GM21717 (cell line): ENCODE data around the gene CCDC13.

Source experiments
- ATAC-seq: cut with Tn5 transposase; IDR thresholded peaks from one replicate; pipeline ENCODE4 v1.9.1; 2021; ENCODE audit warnings: mild to moderate bottlenecking, moderate library complexity; ENCODE audit not compliant: unreplicated experiment

Gene CCDC13

DNA sequence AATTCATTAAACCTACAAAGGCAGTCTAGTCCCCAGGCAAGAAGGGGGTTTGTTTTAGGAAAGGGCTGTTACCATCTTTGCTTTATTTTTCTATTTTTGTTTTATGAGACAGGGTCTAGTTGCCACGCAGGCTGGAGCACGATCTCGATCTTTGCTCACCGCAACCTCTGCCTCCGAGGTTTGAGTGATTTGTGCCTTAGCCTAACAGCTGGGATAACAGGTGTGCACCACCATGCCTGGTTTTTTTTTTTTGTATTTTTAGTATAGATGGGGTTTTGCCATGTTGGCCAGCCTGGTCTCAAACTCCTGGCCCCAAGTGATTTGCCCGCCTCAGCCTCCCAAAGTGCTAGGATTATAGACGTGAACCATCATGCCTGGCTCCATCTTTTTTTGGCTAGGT is 26.3 kb upstream of the CCDC13 start:
- no peak for ATAC-seq

DNA sequence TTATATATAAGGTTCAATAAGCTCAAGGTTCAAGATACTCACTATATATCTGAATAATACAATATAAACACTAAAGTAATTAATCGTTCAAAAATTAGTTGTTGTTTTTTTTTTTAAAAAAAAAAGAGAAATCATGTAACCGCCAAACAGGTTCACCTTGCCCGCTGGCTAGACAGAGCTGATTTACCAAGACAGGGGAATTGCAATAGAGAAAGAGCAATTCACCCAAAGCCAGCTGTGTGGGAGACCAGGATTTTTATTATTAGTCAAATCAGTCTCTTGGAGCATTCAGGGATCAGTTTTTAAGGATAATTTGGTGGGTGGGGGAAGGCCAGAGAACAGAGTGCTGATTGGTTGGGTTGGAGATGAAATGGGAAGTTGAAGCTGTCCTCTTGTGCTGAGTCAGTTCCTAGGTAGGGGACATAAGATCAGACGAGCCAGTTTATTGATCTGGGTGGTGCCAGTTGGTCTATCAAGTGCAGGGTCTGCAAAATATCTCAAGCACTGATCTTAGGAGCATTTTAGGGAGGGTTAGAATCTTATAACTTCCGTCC is 23.4 kb upstream of the CCDC13 start:
- ATAC-seq: no peak

DNA sequence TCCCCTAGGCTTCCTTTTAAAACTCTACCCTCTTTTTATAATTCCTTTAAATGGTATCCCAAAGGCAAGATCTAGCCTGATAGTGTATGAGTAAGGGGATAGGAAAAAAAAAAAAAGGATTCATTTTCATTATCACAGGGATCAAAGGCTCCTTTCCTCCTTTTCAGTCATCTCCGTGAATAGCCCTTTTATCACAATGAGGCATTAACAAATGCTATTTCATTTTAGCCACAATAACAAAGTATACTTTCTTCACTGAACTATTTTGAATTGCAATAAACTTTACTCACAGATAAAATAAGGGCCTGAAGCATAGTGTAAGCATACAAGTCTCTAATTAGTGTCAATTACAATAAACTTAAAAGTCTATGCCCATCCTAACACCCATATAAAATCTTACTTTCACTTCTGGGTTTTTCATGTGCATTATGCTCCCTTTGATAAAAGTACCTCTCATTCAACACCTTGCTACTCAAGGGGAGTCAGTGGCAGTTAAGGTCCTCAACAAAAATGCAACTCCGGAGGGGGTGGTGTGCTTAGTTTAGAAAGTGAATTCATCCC is 22.6 kb upstream of the CCDC13 start:
- ATAC-seq: no peak

DNA sequence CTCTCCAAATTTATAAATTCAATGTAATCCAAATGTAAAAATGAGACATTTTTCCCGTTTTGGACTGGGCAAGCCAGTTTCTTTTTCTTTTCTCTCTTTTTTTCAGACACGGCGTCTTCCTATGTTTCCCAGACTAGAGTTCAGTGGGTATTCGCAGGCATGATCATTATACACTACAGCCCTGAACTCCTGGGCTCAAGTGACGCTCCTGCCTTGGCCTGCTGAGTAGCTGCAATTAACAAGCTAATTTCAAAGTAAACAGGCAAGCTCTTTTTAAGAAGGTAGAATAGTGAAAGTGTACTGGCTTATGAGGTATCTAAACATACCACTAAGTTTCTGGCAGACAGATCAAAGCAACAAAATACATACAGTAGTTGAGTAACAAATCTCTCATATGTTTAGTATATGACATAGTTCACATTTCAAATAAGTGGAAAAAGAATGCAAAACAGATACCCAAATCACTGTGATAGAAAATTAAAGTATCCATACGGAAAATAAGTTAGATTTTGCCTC is 17.7 kb upstream of the CCDC13 start:
- no peak for ATAC-seq

DNA sequence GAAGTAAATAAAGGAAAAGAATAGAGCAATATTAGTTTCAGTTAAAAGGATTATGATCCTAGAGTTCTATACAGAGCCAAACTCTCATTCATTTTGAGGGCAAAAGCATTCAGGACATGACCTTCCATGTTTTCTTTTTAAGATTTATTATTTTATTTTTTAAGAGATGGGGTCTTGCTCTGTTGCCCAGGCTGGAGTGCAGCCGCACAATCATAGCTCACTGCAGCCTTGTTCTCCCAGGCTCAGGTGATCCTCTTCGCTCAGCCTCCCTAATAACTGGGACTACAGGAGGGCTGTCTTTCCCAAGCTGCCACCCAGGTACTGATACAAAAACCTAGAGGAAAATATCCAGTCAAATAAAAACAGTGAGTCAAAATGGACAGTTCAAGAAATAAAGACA is 13.6 kb upstream of the CCDC13 start:
- ATAC-seq: no peak

DNA sequence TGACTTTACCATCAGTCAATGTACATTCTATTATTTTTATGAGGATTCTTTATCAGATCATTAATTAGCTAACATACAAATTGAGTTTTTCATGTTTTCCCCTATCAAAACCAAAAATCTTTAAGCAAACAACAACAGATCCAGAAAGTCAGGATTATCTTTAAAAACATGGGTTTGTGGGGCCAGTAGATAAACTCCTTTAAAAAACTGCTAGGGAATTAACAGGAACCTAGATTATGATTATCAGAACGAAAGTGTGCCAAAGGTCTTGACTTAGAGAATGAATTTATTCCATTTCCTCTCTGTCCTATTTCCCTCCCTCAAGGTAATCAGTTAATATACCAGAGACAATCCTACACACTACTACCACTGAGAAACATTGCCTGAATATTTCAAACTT is 13.2 kb upstream of the CCDC13 start:
- ATAC-seq: no peak

DNA sequence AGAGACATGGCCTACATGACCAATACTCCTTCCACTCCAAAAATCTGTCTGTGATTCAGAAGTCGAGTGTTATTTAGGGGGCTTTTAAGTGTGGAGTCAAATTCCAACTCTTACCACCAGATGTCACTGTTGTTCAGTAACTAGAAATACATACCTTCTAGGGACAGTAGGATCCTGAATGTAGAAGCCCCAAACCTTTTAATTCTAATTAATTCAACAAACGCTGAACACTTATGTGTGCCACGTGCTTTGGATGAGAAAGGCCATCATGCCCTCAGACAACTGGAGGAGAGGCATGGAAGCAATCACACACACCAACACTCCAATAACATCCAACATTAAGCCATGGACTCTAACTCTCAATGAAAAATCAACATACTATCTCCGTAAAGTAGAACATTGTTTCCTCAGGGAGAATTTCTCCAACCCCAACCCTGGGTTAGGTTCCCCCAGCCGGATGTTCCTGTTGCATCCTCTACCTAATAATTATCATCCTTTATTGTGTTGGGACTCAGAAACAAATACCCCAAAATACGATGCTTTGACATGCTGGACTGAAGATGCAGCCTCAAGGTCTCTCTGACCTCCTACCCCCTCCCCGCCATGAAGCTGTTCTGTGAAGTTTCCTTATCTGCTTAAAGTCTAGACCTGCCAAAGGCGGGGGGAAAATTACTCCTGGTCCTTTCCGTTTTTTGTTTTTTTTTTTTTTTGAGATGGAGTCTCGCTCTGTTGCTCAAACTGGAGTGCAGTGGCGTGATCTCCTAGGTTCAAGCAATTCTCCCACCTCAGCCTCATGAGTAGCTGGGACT is 8.0 kb upstream of the CCDC13 start:
- no peak for ATAC-seq

DNA sequence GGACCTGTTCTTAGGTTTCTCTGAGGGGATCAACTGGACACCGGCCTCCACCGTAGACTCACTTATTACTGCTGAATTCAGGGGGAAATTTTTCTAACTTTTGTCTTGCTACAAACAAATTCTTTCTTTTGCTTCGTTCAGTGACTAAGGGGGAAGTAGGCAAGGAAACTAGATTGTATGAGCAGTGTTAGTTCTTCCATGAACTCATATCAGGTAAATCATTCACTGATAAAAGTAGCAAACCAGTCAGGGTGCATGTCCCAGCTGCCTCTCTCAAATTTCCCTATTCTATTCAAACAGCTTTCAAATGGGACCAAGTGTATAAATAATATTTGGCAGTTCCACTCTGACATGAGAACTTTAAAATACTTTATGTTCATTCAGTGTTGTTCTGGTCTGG is 7.3 kb upstream of the CCDC13 start:
- no peak for ATAC-seq

DNA sequence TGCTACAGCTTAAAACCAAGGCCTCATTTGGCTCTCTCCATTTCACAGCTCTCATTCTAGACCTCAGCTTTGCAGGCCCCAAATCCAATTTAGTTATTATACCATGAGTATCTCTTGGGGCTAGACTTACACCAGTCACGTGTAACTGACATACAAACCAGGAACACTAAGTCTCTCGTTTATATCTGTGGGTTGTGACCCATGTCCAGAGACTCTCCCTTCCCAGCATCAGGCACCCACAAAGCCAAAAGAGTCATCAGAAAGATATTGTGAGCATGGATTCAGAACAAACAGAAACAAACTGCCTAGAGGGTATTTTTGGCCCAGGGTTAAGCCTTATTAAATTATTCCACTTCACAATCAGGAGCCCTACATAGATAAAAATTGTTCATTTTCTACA is 5.6 kb upstream of the CCDC13 start:
- no peak for ATAC-seq

DNA sequence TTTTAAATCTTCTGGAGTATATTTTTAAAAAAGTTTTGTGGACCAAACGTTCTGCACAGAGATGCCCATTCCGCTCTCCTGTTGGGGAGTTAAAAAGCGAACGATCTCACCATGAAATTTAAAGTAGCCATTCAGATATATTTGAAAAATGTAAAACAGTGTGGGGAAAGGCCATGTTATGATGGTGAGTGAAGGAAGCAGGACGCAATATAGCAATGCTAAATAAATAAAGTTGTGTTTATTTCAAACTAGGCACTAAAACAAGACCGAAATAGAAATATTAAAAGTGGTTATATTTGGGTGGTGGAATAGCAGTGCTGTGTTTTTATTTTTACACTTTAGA is 327 bp upstream of the CCDC13 start:
- peak; percentile 13 for ATAC-seq

DNA sequence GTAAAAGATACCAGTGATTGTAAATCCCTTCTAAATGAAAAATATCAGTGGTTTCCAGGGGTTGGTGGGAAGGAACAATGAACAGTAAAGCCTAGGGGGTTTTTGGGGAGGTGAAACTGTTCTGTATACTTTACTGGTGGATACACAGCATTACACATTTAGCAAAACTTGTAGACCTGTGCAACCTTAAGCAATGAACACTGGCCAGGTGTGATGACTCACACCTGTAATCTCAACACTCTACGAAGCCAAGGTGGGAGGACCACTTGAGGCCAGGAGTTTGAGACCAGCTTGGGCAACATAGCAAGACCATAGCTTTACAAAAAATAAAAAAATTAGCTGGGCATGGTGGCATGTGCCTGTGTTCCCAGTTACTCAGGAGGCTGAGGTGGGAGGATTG is 1.8 kb downstream of the CCDC13 start:
- no peak for ATAC-seq

DNA sequence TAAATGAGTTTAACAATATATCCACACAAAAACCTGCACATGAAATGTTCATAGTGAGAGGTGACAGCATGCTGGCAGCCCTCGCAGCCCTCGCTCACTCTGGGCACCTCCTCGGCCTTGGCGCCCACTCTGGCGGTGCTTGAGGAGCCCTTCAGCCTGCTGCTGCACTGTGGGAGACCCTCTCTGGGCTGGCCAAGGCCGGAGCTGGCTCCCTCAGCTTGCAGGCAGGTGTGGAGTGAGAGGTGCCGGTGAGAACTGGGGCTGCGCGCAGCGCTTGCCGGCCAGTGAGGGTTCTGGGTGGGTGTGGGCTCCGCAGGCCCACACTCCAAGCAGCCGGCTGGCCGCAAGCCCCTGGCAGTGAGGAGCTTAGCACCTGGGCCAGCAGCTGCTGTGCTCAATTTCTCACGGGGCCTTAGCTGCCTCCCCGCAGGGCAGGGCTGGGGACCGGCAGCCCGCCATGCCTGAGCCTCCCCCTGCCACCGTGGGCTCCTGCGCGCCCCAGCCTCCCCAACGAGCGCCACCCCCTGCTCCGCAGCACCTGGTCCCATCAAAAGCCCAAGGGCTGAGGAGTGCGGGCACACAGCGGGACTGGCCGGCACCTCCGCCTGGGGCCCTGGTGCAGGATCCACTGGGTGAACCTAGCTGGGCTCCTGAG is 3.4 kb downstream of the CCDC13 start:
- no peak for ATAC-seq

DNA sequence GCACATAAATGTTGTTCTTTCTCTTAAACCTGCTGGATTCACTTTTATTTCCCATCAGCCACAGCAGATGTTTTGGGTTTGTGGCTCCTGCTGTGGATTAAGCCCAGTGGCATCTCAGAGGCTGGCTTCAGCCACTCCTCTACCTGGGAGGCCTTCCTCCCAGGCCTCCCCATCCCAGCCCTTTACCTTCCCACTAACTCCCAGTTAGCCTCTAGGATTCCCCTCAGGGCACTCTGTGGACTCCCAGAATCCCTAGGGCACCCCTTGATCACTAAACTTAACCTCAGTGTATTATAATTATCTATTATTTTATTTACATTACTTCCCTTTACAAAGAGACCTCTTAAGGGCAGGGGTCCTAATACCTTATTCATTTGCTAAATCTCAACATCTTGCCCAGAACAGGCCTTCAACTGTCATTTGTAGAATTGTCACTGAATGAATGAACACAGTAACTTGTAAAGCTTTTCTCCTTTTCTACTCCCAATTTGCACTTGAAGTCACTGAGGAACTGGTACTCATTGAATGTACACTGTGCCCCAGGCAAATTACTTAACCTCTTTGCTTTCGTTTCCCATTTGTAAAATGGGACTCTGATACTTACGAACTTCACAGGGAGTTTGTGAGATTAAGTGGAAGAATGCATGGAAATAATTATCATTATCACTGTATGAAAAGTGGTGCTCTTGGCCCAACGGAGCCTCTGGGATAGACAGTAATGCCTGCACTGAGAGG is 8.3 kb downstream of the CCDC13 start:
- no peak for ATAC-seq

DNA sequence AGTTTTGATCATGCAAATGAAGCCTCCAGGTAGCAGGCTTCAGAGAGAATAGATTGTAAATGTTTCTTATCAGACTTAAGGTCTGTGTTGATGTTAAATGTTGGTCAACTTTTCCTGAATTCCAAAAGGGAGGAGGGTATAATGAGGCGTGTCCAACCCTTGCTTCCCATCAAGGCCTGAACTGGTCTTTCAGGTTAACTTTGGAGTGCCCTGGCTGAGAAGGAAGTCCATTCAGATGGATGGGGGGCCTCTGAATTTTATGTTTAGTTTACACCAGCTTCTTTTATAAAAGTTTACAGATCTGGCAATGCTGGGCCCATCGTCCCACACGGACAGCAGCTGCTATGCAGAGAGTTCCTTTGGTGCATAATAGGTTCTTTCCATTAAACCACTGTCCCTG is 8.9 kb downstream of the CCDC13 start:
- ATAC-seq: no peak

DNA sequence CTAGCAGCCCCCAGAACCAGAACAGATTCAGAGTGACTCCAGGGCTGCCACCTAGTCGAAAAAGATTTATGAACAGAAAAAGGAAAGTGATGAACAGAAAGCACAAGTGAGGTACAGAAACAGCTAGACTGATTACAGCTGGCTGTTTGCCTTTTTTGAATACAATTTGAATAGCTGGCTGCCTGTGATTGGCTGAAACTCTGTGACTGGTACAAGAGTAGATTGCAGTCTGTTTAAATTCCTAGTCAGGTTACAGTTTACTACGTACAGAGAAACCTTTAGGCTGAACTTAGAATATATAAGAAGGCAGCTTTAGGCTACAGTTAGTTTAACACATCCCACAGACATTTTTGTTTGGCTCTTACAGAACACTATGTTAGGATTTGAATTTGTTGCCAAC is 10.0 kb downstream of the CCDC13 start:
- ATAC-seq: no peak

DNA sequence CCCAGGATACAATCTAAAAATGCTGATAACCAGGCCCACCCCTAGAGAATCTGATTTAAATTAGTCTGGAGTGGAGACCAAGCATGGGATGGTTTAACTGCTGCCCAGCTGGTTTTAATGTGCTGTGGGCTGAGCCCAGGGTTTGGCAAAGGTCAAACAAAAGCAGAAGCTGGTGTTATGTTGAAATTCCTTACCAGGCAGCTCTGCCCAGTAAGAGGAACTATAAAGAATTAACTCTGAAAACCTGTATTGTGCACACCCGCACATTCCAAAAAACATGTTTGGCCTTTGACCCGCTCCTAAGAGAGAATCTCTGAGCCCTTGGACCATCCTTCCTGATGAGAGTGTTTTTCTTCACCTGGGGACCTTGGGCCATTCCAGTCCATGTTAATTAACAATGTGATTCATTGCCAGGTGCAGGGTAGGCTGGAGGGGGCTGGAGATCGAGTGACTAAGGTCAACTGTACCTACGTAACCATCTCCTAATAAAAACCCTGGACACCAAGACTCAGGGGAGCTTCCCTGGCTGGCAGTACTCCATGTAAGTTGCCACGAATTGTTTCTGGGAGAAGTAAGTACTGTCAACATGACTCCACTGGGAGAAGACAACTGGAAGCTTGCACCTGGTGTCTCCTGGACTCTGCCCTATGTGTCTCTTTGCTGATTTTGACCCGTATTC is 10.9 kb downstream of the CCDC13 start:
- ATAC-seq: no peak

DNA sequence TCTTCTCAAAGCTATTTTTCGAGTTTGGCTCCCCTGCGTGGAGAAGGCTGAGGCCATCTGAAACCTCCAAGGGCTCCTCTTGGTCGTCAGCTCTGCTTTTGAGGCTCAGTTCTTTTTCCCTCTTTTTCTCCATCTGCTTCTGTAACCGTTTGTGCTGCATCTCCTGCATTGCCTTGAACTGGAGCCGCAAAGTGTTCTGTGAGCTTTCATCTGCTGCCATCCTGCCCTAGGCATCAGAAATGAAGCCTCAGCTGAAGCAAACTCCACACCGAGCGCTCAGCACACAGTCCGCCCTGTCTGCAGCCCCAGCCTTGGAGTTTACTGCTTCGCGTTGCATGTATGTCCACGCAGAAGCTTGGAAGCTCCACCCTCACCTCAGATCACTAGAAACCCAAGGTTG is 14.9 kb downstream of the CCDC13 start:
- no peak for ATAC-seq

DNA sequence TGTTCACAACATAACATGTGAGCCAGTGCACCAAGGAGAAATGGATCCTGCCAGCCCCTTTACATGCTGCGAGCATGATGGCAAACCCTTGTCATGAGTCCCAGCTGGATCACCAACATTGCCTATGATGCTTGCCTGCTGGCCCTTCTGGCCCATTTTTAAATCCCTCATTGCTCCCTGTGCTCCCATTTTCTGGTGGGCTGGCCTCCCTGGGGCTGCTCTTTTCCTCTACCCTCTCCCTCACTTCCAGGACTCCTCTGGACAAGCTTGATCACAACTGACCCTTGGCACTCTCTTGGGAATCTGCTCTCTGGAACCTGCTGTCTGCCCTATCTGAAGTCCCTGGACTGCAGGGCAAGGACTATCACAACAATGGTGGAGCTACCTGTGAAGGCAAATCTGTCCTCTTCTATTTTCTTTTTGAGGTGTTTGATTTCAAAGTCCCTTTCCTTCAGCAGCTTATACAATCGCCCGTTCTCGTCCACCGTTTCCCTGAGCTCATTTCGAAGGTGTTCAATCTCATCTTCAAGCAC is 16.3 kb downstream of the CCDC13 start:
- ATAC-seq: no peak

DNA sequence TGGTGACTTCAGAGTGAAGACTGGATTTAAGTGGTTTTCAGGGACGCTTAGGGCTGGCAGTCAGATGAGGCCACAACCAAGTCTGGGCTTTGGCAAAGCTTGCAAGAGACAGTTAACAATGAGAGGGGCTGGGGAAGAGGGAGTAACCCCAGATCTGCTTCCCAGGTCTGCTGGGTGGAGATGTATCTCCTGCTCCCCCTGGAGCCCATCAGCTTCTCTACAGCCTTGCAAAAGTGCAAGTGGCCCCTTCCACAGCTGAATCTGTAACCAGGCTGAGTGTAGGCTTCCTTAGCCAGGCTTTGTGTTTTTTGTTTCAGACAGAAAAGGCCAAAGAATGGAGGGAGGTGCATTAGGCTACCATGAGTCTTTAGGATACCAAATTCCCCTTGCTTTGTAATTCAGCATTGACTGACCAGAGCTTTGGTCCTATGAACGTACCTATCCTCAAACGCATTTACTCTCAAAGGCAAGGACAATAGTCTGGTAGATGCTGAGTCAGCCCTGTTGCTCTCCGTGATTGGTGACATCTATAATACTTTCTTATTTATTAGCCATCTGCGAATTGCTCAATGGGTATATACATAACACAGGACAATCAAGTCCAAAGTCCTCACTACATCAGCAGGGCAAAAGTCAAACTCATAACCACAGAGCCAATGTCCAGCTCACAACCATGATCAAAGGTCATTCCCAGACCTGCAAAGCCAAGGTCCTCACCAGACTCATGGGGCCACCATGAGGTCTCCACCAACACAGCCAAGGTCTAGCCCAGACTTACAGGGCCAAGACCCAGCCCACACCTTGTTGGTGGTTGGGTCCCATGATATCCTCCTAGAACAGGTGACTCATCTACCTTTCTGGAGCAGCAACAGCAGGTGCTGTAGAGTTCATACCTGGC is 17.1 kb downstream of the CCDC13 start:
- no peak for ATAC-seq
